K562 (cell line): ENCODE results near the gene LIG3. TPM values are rescaled to one million over a fixed set of nuclear protein-coding genes. Genes with fewer than 3 reads are reported as not detected.
"Not testable (repeated sequence)": the region's sequence is repeated elsewhere in the genome, so short reads cannot be mapped to it uniquely, and the experiment has no call there.

Experiments
- ARID1B ChIP-seq: fragments of 450-650 bp; IDR thresholded peaks from 2 replicates; pipeline ENCODE4 v1.6.1; 2016; ENCODE audit warnings: antibody characterized with exemption, mild to moderate bottlenecking, inconsistent platforms
- CBFA2T2 ChIP-seq: fragments of 450-650 bp; conservative IDR thresholded peaks from 2 replicates; pipeline ENCODE4 v1.6.1; 2017; ENCODE audit warnings: mild to moderate bottlenecking
- CBFA2T3 ChIP-seq: fragments of 450-650 bp; IDR thresholded peaks from 2 replicates; pipeline ENCODE4 v1.6.1; 2017
- CEBPG ChIP-seq, 3 experiments: fragments of 200-800 bp in 1 of 3; sonication (Bioruptor generic) in 1 of 3; sonication (generic) in 1 of 3; formaldehyde crosslinking in 1 of 3; IDR thresholded peaks in 2 of 3; conservative IDR thresholded peaks in 1 of 3; 2 replicates each; pipeline versions ENCODE4 v1.6.1 to v1.8.0; 2016 to 2022; ENCODE audit warnings: missing compliant biosample characterization in 2 of 3, missing genetic modification characterization in 2 of 3, mild to moderate bottlenecking in 1 of 3, missing genetic modification reagents in 1 of 3
- REST ChIP-seq, 2 experiments: fragments of 450-650 bp; formaldehyde crosslinking in 1 of 2; IDR thresholded peaks; 2 replicates each; pipeline versions ENCODE4 v1.4.0 to v1.6.1; 2014 to 2020; ENCODE audit warnings: mild to moderate bottlenecking in 2 of 2, borderline replicate concordance in 1 of 2, low read depth in 1 of 2
- polyA plus RNA-seq, 8 experiments: library from polyadenylated mRNA; depleted of rRNA in 4 of 8; stranded (reverse) in 5 of 8; unstranded in 3 of 8; fragments of >200 nt; fragmentation: Nextera tagmentation in 2 of 8; fragmentation: Illumina TruSeq in 1 of 8; extraction: Ambion mirVana in 2 of 8; extraction: Trizol in 1 of 8; gene quantifications; 2 replicates each; pipeline versions ENCODE4 v1.2.1 to v1.2.3, GENCODE V29; 2011 to 2014; ENCODE audit warnings: inconsistent platforms in 1 of 8, missing spikeins in 1 of 8
- total RNA-seq, 7 experiments: library from RNA; depleted of rRNA in 6 of 7; stranded (reverse); fragments of >200 nt in 6 of 7; fragmentation: Illumina TruSeq in 2 of 7; extraction: Trizol in 2 of 7; gene quantifications; 2 replicates each; pipeline versions ENCODE4 v1.2.1 to v1.2.3, GENCODE V29; 2011 to 2021; ENCODE audit warnings: low replicate concordance in 1 of 7
- TF ChIP-seq, protein P1 (sequence below): sonication (generic); IDR thresholded peaks from 2 replicates; pipeline ENCODE4 v1.6.1; 2016

The LIG3 gene
- total and polyA plus RNA-seq, 9 of the 15 experiments (the other 6 are each of a cell fraction or from before 2014, with no cell fraction given), result 7.6 to 75.0 (median 43.0) TPM

DNA sequence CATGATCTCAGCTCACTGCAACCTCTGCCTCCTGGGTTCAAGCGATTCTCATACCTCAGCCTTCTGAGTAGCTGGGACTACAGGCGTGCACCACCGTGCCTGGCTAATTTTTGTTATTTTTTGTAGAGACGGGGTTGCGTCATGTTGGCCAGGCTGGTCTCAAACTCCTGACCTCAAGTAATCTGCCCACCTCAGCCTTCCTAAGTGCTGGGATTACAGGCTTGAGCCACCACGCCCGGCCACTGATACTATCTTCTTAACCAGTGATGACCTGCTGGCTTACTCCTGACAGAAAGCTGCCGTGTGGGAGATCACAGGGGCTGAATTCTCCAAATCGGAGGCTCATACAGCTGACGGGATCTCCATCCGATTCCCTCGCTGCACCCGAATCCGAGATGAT, 20.7 kb downstream of the LIG3 start (continued):
- TF ChIP-seq CEBPG (CRISPR knock-in tag; IDR thresholded peaks at IDR 0.05) (peak; percentile 62), CEBPG (tag; conservative IDR thresholded peaks at IDR 0.05 in 1 of 2, IDR thresholded peaks at IDR 0.05 in 1 of 2) (peak; percentile 42 to 56; a peak in 3 of 4 replicates), CBFA2T2 (peak; percentile 21; the same call in 1 of the 2 replicates), REST (IDR thresholded peaks at IDR 0.05; ENCODE audit: borderline replicate concordance) (peak; percentile 23; the same call in 1 of the 2 replicates), ARID1B (peak; percentile 62), CBFA2T3 (peak; percentile 51)
- TF ChIP-seq, protein P1, sequence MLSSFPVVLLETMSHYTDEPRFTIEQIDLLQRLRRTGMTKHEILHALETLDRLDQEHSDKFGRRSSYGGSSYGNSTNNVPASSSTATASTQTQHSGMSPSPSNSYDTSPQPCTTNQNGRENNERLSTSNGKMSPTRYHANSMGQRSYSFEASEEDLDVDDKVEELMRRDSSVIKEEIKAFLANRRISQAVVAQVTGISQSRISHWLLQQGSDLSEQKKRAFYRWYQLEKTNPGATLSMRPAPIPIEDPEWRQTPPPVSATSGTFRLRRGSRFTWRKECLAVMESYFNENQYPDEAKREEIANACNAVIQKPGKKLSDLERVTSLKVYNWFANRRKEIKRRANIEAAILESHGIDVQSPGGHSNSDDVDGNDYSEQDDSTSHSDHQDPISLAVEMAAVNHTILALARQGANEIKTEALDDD, result peak; percentile 93
- not testable (repeated sequence) for TF ChIP-seq REST (CRISPR knock-in tag; IDR thresholded peaks at IDR 0.05; ENCODE audit: low read depth)
